K562 (cell line): Measurements from ENCODE around the gene DIS3L. TPM values are rescaled to one million over a fixed set of nuclear protein-coding genes. Genes with fewer than 3 reads are reported as not detected.

Source experiments
- EZH2 ChIP-seq: IDR thresholded peaks from 2 replicates; pipeline ENCODE4 v1.6.1; 2012; ENCODE audit warnings: low read depth, mild to moderate bottlenecking, inconsistent platforms, low read length, borderline replicate concordance
- KHSRP ChIP-seq: fragments of 450-650 bp; IDR thresholded peaks from 2 replicates; pipeline ENCODE4 v1.6.1; 2017
- MEF2D ChIP-seq: conservative IDR thresholded peaks from 2 replicates; pipeline ENCODE4 v1.6.1; 2016; ENCODE audit warnings: low read depth, missing genetic modification characterization, missing compliant biosample characterization
- POLR2A ChIP-seq: fragments of 450-650 bp; conservative IDR thresholded peaks from 2 replicates; pipeline ENCODE4 v1.6.1; 2016
- PYGO2 ChIP-seq: fragments of 450-650 bp; IDR thresholded peaks from 2 replicates; pipeline ENCODE4 v1.6.1; 2016; ENCODE audit warnings: mild to moderate bottlenecking, missing genetic modification characterization, moderate library complexity, missing compliant biosample characterization
- SLC30A9 ChIP-seq: fragments of 250-450 bp; sonication (Bioruptor Pico); IDR thresholded peaks from 2 replicates; pipeline ENCODE4 v1.8.0; 2022; ENCODE audit warnings: mild to moderate bottlenecking, moderate library complexity
- SMAD2 ChIP-seq: fragments of 150-350 bp; IDR thresholded peaks from 2 replicates; pipeline ENCODE4 v1.6.1; 2014; ENCODE audit warnings: low read depth, mild to moderate bottlenecking, low read length
- TEAD4 ChIP-seq, 2 experiments: sonication (generic) in 1 of 2; formaldehyde crosslinking in 1 of 2; IDR thresholded peaks; 2 replicates each; pipeline versions ENCODE4 v1.6.1 to v1.8.0; 2012 to 2022; ENCODE audit warnings: borderline replicate concordance in 1 of 2, inconsistent platforms in 1 of 2, low read length in 1 of 2, mild to moderate bottlenecking in 1 of 2, missing genetic modification reagents in 1 of 2
- WHSC1 ChIP-seq: IDR thresholded peaks from one replicate; pipeline ENCODE4 v1.6.1; 2012; ENCODE audit warnings: low read length, control low read depth, inconsistent platforms
- ZNF668 ChIP-seq: fragments of 250-450 bp; sonication (Bioruptor Pico); IDR thresholded peaks from 2 replicates; pipeline ENCODE4 v1.8.0; 2022; ENCODE audit warnings: mild to moderate bottlenecking, inconsistent platforms
- polyA plus RNA-seq, 8 experiments: library from polyadenylated mRNA; depleted of rRNA in 4 of 8; stranded (reverse) in 5 of 8; unstranded in 3 of 8; fragments of >200 nt; fragmentation: Nextera tagmentation in 2 of 8; fragmentation: Illumina TruSeq in 1 of 8; extraction: Ambion mirVana in 2 of 8; extraction: Trizol in 1 of 8; gene quantifications; 2 replicates each; pipeline versions ENCODE4 v1.2.1 to v1.2.3, GENCODE V29; 2011 to 2014; ENCODE audit warnings: inconsistent platforms in 1 of 8, missing spikeins in 1 of 8
- total RNA-seq, 7 experiments: library from RNA; depleted of rRNA in 6 of 7; stranded (reverse); fragments of >200 nt in 6 of 7; fragmentation: Illumina TruSeq in 2 of 7; extraction: Trizol in 2 of 7; gene quantifications; 2 replicates each; pipeline versions ENCODE4 v1.2.1 to v1.2.3, GENCODE V29; 2011 to 2021; ENCODE audit warnings: low replicate concordance in 1 of 7
- TF ChIP-seq, protein P1 (sequence below), 3 experiments: IDR thresholded peaks in 2 of 3; conservative IDR thresholded peaks in 1 of 3; 2 replicates each; pipeline ENCODE4 v1.5.1; 2011 to 2012; ENCODE audit warnings: low read length in 3 of 3, mild to moderate bottlenecking in 3 of 3, control low read depth in 2 of 3, improper control_type of control experiment in 1 of 3, inconsistent platforms in 1 of 3, low read depth in 1 of 3, mixed read lengths in 1 of 3, moderate library complexity in 1 of 3; ENCODE audit not compliant: insufficient read depth in 2 of 3
- TF ChIP-seq, protein P2 (sequence below), 2 experiments: fragments of 450-650 bp; IDR thresholded peaks; 2 replicates each; pipeline ENCODE4 v1.6.1; 2016; ENCODE audit warnings: mild to moderate bottlenecking in 2 of 2, borderline replicate concordance in 1 of 2, low read depth in 1 of 2, moderate library complexity in 1 of 2
- TF ChIP-seq, protein P3 (sequence below): sonication (generic); formaldehyde crosslinking; IDR thresholded peaks from 2 replicates; pipeline ENCODE4 v1.8.0; 2022; ENCODE audit warnings: missing genetic modification reagents, mild to moderate bottlenecking, moderate library complexity, borderline replicate concordance
- TF ChIP-seq, protein P4 (sequence below): fragments of 450-650 bp; IDR thresholded peaks from 2 replicates; pipeline ENCODE4 v1.6.1; 2016; ENCODE audit warnings: antibody characterized with exemption

The DIS3L gene
- total and polyA plus RNA-seq, 9 of the 15 experiments (the other 6 are each of a cell fraction or from before 2014, with no cell fraction given), result 5.9 to 34.6 (median 16.9) TPM

DNA sequence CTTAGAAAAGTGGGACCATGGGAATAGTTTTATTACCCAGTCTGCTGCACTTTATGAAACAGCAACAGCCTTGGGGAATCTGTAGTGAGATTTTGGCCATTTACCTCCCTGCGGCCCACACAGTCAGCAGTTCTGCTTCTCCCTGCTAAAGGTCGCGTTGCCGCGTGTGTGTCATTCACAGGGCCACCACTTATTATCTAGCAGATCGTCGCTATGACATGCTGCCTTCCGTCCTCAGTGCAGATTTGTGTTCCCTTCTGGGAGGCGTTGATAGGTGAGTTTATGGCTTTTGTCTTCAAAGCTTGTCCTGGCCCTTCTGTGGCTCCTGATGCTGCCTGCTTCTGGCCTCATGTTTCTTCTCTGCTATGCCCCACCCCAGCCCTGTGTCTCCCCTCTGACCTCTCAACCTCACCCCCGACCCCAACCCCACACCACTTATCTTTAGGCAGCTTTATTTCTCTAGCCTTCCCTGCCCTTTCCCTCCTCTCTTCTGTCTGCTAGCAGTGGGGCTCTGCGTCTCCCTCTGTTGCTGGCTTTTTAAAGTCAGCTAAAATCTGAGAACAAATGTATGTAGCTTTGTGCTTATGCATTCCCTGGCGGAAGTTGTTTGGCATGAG is 30.1 kb downstream of the DIS3L start (continued):
- TF ChIP-seq, protein P1, sequence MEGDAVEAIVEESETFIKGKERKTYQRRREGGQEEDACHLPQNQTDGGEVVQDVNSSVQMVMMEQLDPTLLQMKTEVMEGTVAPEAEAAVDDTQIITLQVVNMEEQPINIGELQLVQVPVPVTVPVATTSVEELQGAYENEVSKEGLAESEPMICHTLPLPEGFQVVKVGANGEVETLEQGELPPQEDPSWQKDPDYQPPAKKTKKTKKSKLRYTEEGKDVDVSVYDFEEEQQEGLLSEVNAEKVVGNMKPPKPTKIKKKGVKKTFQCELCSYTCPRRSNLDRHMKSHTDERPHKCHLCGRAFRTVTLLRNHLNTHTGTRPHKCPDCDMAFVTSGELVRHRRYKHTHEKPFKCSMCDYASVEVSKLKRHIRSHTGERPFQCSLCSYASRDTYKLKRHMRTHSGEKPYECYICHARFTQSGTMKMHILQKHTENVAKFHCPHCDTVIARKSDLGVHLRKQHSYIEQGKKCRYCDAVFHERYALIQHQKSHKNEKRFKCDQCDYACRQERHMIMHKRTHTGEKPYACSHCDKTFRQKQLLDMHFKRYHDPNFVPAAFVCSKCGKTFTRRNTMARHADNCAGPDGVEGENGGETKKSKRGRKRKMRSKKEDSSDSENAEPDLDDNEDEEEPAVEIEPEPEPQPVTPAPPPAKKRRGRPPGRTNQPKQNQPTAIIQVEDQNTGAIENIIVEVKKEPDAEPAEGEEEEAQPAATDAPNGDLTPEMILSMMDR (IDR thresholded peaks at IDR 0.05 in 2 of 3, conservative IDR thresholded peaks at IDR 0.05 in 1 of 3; ENCODE audit: insufficient read depth in 2 of 3, low read depth in 1 of 3, low read length in 3 of 3), result peak in 2 of 3 experiments; percentile 22 to 30; a peak in 3 of 6 replicates
- TF ChIP-seq MEF2D (no peak), KHSRP (no peak), PYGO2 (tag) (no peak), POLR2A (no peak), TEAD4 (IDR thresholded peaks at IDR 0.05; ENCODE audit: low read length) (peak; percentile 63), TEAD4 (CRISPR knock-in tag; IDR thresholded peaks at IDR 0.05; ENCODE audit: borderline replicate concordance) (no peak), EZH2 (no peak), SLC30A9 (CRISPR knock-in tag) (no peak), WHSC1 (no peak), SMAD2 (no peak), ZNF668 (no peak)
- TF ChIP-seq, protein P2, sequence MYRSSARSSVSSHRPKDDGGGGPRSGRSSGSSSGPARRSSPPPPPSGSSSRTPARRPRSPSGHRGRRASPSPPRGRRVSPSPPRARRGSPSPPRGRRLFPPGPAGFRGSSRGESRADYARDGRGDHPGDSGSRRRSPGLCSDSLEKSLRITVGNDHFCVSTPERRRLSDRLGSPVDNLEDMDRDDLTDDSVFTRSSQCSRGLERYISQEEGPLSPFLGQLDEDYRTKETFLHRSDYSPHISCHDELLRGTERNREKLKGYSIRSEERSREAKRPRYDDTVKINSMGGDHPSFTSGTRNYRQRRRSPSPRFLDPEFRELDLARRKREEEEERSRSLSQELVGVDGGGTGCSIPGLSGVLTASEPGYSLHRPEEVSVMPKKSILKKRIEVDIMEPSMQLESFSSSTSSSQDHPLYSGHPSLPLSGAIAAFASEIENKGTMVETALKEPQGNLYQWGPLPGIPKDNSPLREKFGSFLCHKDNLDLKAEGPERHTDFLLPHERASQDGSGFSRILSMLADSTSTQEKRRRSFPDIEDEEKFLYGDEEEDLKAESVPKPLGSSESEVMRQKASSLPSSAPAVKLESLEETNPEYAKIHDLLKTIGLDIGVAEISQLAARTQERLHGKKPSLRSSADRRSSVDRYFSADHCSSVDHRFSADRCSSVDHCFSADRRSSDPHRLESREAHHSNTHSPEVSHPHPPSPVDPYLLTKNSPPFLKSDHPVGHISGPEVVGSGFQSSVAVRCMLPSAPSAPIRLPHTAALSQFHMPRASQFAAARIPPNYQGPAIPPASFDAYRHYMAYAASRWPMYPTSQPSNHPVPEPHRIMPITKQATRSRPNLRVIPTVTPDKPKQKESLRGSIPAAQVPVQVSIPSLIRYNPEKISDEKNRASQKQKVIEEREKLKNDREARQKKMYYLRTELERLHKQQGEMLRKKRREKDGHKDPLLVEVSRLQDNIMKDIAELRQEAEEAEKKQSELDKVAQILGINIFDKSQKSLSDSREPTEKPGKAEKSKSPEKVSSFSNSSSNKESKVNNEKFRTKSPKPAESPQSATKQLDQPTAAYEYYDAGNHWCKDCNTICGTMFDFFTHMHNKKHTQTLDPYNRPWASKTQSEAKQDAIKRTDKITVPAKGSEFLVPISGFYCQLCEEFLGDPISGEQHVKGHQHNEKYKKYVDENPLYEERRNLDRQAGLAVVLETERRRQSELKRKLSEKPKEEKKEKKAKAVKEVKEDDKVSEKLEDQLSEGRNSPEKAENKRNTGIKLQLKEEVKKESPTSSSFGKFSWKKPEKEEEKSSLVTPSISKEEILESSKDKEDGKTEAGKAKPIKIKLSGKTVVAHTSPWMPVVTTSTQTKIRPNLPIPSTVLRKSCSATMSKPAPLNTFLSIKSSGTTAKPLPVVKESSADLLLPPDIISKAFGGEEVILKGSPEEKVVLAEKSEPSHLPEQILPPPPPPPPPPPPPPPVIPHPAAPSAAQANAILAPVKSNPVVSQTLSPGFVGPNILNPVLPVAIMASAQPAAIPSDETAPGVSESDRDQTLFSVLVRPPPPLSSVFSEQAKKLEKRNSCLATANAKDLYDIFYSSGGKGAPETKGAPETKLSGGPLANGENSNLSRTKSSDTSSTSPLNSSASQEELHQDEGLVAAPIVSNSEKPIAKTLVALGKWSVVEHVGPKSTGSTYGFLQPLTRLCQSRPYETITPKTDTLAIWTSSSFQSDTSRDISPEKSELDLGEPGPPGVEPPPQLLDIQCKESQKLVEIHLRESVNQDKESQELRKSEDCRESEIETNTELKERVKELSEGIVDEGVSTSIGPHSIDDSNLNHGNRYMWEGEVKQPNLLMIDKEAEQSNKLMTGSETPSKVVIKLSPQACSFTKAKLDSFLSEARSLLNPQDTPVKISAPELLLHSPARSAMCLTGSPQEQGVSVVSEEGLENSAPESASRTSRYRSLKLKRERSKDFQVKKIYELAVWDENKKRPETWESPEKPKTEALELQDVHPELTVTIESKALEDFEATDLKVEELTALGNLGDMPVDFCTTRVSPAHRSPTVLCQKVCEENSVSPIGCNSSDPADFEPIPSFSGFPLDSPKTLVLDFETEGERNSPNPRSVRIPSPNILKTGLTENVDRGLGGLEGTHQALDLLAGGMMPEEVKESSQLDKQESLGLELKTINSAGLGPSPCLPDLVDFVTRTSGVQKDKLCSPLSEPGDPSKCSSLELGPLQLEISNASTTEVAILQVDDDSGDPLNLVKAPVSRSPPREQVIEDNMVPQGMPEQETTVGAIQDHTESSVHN (IDR thresholded peaks at IDR 0.05; ENCODE audit: borderline replicate concordance in 1 of 2, low read depth in 1 of 2), result no peak
- TF ChIP-seq, protein P3, sequence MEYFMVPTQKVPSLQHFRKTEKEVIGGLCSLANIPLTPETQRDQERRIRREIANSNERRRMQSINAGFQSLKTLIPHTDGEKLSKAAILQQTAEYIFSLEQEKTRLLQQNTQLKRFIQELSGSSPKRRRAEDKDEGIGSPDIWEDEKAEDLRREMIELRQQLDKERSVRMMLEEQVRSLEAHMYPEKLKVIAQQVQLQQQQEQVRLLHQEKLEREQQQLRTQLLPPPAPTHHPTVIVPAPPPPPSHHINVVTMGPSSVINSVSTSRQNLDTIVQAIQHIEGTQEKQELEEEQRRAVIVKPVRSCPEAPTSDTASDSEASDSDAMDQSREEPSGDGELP (CRISPR knock-in tag), result peak; percentile 58; the same call in 1 of the 2 replicates
- TF ChIP-seq, protein P4, sequence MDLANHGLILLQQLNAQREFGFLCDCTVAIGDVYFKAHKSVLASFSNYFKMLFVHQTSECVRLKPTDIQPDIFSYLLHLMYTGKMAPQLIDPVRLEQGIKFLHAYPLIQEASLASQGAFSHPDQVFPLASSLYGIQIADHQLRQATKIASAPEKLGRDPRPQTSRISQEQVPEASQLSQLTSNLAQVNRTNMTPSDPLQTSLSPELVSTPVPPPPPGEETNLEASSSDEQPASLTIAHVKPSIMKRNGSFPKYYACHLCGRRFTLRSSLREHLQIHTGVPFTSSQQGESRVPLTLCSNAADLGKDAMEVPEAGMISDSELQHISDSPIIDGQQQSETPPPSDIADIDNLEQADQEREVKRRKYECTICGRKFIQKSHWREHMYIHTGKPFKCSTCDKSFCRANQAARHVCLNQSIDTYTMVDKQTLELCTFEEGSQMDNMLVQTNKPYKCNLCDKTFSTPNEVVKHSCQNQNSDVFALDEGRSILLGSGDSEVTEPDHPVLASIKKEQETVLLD, result peak; percentile 40; the same call in 1 of the 2 replicates
